Measurements from ENCODE around the gene NR2C2. TPM values are rescaled to one million over a fixed set of nuclear protein-coding genes. Genes with fewer than 3 reads are reported as not detected.

The NR2C2 gene
- total RNA-seq, 1 donor from 2014 or later: 28.6 TPM

GRCh38 chr3:14946739-14947099 lies 664 bp upstream of the NR2C2 start:
- DNase-seq (ENCODE audit: missing footprints) (no peak), ATAC-seq (no peak)
- intact Hi-C loops (cut with DNase I): loop anchor here (1.0 to 10.0 kb wide), 4 partner anchors 46 to 258 kb away; partner anchors contain the start of genes CAPN7 and MRPS25

GRCh38 chr3:14947886-14948608 lies 664 bp downstream of the NR2C2 start:
- intact Hi-C loops (cut with DNase I): loop anchor here (1.0 to 10.0 kb wide), 5 partner anchors 44 to 257 kb away; partner anchors contain the start of genes CAPN7 and MRPS25
- ATAC-seq (peak; percentile 98), DNase-seq (ENCODE audit: missing footprints) (peak; percentile 98)

GRCh38 chr3:14948609-14949038 lies 1.2 kb downstream of the NR2C2 start:
- ATAC-seq (no peak), DNase-seq (ENCODE audit: missing footprints) (no peak)
- intact Hi-C loops (cut with DNase I): loop anchor here (1.0 to 10.0 kb wide), 4 partner anchors 44 to 256 kb away; partner anchors contain the start of gene CAPN7

GRCh38 chr3:14949126-14949525 lies 1.7 kb downstream of the NR2C2 start:
- no peak for DNase-seq (ENCODE audit: missing footprints)
- no peak for ATAC-seq
- intact Hi-C loops (cut with DNase I): loop anchor here (5.0 to 10.0 kb wide), 3 partner anchors 43 to 256 kb away; partner anchors contain the start of gene CAPN7

- intact Hi-C loops (cut with DNase I): no loop called here
- ATAC-seq (no peak), DNase-seq (ENCODE audit: missing footprints) (no peak)
These were observed 2.9 kb downstream of the NR2C2 start for GRCh38 chr3:14950274-14950673.

GRCh38 chr3:14957153-14957552 lies 9.8 kb downstream of the NR2C2 start:
- intact Hi-C loops (cut with DNase I): no loop called here
- DNase-seq (ENCODE audit: missing footprints) (no peak), ATAC-seq (no peak)

GRCh38 chr3:14957925-14958324 lies 10.5 kb downstream of the NR2C2 start:
- ATAC-seq (no peak), DNase-seq (ENCODE audit: missing footprints) (no peak)
- intact Hi-C loops (cut with DNase I): no loop called here

GRCh38 chr3:14959359-14959943 lies 12.1 kb downstream of the NR2C2 start:
- DNase-seq (ENCODE audit: missing footprints) (no peak), ATAC-seq (no peak)
- intact Hi-C loops (cut with DNase I): no loop called here

GRCh38 chr3:14962762-14963161 lies 15.4 kb downstream of the NR2C2 start:
- ATAC-seq: no peak
- intact Hi-C loops (cut with DNase I): no loop called here
- no peak for DNase-seq (ENCODE audit: missing footprints)

- intact Hi-C loops (cut with DNase I): no loop called here
- DNase-seq (ENCODE audit: missing footprints): no peak
- no peak for ATAC-seq
These were observed 19.9 kb downstream of the NR2C2 start for GRCh38 chr3:14967285-14967684.

- intact Hi-C loops (cut with DNase I): no loop called here
- DNase-seq (ENCODE audit: missing footprints) (no peak), ATAC-seq (no peak)
These were observed 22.3 kb downstream of the NR2C2 start for GRCh38 chr3:14969671-14970070.

- ATAC-seq: no peak
- DNase-seq (ENCODE audit: missing footprints): no peak
- intact Hi-C loops (cut with DNase I): no loop called here
These were observed 28.9 kb downstream of the NR2C2 start for GRCh38 chr3:14976317-14976716.

- no peak for ATAC-seq
These were observed 33.3 kb downstream of the NR2C2 start for GRCh38 chr3:14980689-14981088.

GRCh38 chr3:14984581-14985113 lies 37.3 kb downstream of the NR2C2 start:
- ATAC-seq (no peak), DNase-seq (ENCODE audit: missing footprints) (no peak)
- intact Hi-C loops (cut with DNase I): no loop called here

More at GRCh38 chr3:14980689-14981088, 33.3 kb downstream of the NR2C2 start:
- intact Hi-C loops (cut with DNase I): no loop called here
- DNase-seq (ENCODE audit: missing footprints): no peak

- intact Hi-C loops (cut with DNase I): no loop called here
- ATAC-seq: no peak
- no peak for DNase-seq (ENCODE audit: missing footprints)
These were observed 41.6 kb downstream of the NR2C2 start for GRCh38 chr3:14988988-14989394.

GRCh38 chr3:14989943-14990779 lies 42.8 kb downstream of the NR2C2 start:
- ATAC-seq (peak; percentile 94), DNase-seq (ENCODE audit: missing footprints) (no peak)
- intact Hi-C loops (cut with DNase I): loop anchor here (5.0 kb wide), 1 partner anchor 43 kb away; the partner anchor contains the start of gene NR2C2

- ATAC-seq (no peak), DNase-seq (ENCODE audit: missing footprints) (no peak)
- intact Hi-C loops (cut with DNase I): loop anchor here (5.0 kb wide), 1 partner anchor 43 kb away; the partner anchor contains the start of gene NR2C2
These were observed 43.4 kb downstream of the NR2C2 start for GRCh38 chr3:14990780-14991148.

- intact Hi-C loops (cut with DNase I): loop anchor here (5.0 kb wide), 1 partner anchor 44 kb away; the partner anchor contains the start of gene NR2C2
- no peak for DNase-seq (ENCODE audit: missing footprints)
- no peak for ATAC-seq
These were observed 43.9 kb downstream of the NR2C2 start for GRCh38 chr3:14991151-14991742.
